GM21786 (cell line): ENCODE results near the gene UGT2A2.

Experiments
- ATAC-seq: cut with Tn5 transposase; IDR thresholded peaks from one replicate; pipeline ENCODE4 v1.9.1; 2021; ENCODE audit not compliant: unreplicated experiment

The UGT2A2 gene

GRCh38 chr4:69576251-69576877 lies 63.1 kb downstream of the UGT2A2 start:
- no peak for ATAC-seq

- ATAC-seq = no peak
These were observed 70.7 kb downstream of the UGT2A2 start for GRCh38 chr4:69568787-69569186.

GRCh38 chr4:69563424-69563823 lies 76.0 kb downstream of the UGT2A2 start:
- ATAC-seq = no peak

DNA sequence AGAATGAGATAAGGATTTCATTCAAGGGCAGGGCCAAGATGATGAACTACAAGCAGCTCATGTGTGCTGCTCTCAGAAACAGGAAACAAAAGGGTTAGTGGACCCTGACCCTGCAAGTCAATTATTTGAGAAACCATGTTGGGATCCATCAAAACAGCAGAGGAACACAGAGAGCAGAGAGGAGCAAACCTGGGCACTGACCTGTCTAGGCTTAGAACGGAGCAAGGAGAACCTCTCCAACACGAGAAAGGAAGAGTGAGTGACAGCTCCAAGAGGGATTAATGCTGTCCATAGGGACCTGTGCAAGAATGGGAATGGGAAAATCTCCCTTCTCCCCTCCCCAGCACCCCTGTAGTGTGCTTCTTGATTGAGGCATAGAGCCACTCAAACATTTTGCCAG lies 89.8 kb downstream of the UGT2A2 start:
- ATAC-seq = no peak

GRCh38 chr4:69546134-69546765 lies 93.2 kb downstream of the UGT2A2 start:
- no peak for ATAC-seq
